Neural crest cell (in vitro differentiated cells): ENCODE results near the gene MFSD6L. TPM values are rescaled to one million over a fixed set of nuclear protein-coding genes. Genes with fewer than 3 reads are reported as not detected.

ENCODE experiments used
- DNase-seq: peaks from one replicate; pipeline ENCODE4 v3.0.0; 2021; ENCODE audit warnings: low read depth, mixed read lengths, low spot score
- H3K27ac Mint-ChIP-seq: one replicate; pipeline ENCODE4 v1.8.0; 2021; ENCODE audit warnings: mild to moderate bottlenecking, mixed read lengths; ENCODE audit not compliant: unreplicated experiment
- H3K27me3 Mint-ChIP-seq: 2 replicates; pipeline ENCODE4 v1.8.0; 2021; ENCODE audit warnings: low read depth, mild to moderate bottlenecking, mixed read lengths
- H3K36me3 Mint-ChIP-seq: 2 replicates; pipeline ENCODE4 v1.8.0; 2021; ENCODE audit warnings: low read depth, mild to moderate bottlenecking, mixed read lengths
- H3K4me1 Mint-ChIP-seq: 2 replicates; pipeline ENCODE4 v1.8.0; 2021; ENCODE audit warnings: mixed read lengths
- H3K4me3 Mint-ChIP-seq: one replicate; pipeline ENCODE4 v1.8.0; 2021; ENCODE audit warnings: mild to moderate bottlenecking, mixed read lengths
- H3K9me3 Mint-ChIP-seq: 2 replicates; pipeline ENCODE4 v1.8.0; 2021; ENCODE audit warnings: mixed read lengths
- CTCF ChIP-seq: fragments of 200-600 bp; sonication (generic); conservative IDR thresholded peaks from 2 replicates; pipeline ENCODE4 v1.5.0; 2021; ENCODE audit warnings: antibody characterized with exemption, mild to moderate bottlenecking
- total RNA-seq: library from RNA; stranded (reverse); gene quantifications from 2 replicates; pipeline ENCODE4 v1.2.1, GENCODE V29; 2021

Gene MFSD6L
- total RNA-seq, 1 donor from 2014 or later, result not detected

- Mint-ChIP-seq H3K36me3 (no peaks in the 10 kb centered on the region), H3K27me3 (no peaks in the 10 kb centered on the region), H3K27ac (no peak overlapping the region), H3K4me1 (no peaks in the 10 kb centered on the region), H3K4me3 (no peak overlapping the region), H3K9me3 (peaks cover 4% of the 10 kb centered on the region)
- TF ChIP-seq CTCF, result no peak
- no peak for DNase-seq
These were observed 22.9 kb downstream of the MFSD6L start for GRCh38 chr17:8776248-8776647.

GRCh38 chr17:8766731-8767130, 32.4 kb downstream of the MFSD6L start:
- Mint-ChIP-seq H3K36me3 (peaks cover 2% of the 10 kb centered on the region), H3K27ac (no peak overlapping the region), H3K4me3 (no peak overlapping the region), H3K4me1 (no peaks in the 10 kb centered on the region), H3K9me3 (peaks cover 2% of the 10 kb centered on the region), H3K27me3 (peaks cover 6% of the 10 kb centered on the region)
- no peak for TF ChIP-seq CTCF
- DNase-seq, result no peak

- peaks cover 10% of the 10 kb centered on the region for H3K27me3 Mint-ChIP-seq
- peaks cover 2% of the 10 kb centered on the region for H3K9me3 Mint-ChIP-seq
- no peaks in the 10 kb centered on the region for H3K4me1 Mint-ChIP-seq
- no peak overlapping the region for H3K27ac Mint-ChIP-seq
- no peak for TF ChIP-seq CTCF
- H3K4me3 Mint-ChIP-seq, result no peak overlapping the region
- no peak for DNase-seq
- peaks cover 2% of the 10 kb centered on the region for H3K36me3 Mint-ChIP-seq
These were observed 37.2 kb downstream of the MFSD6L start for GRCh38 chr17:8762012-8762411.

- H3K27ac Mint-ChIP-seq, result no peak within 1 kb of the TSS
- TF ChIP-seq CTCF, result no peak
- no peak for DNase-seq
These were observed 41.0 kb downstream of the MFSD6L start, which contains the start of gene SPDYE4 for GRCh38 chr17:8758137-8758596. Gene SPDYE4, minus strand, starts transcription at chr17:8758546. Its CDS starts 164 bp downstream, at chr17:8758382.

GRCh38 chr17:8757189-8757588, 42.0 kb downstream of the MFSD6L start:
- DNase-seq, result no peak
- H3K27ac Mint-ChIP-seq, result no peak overlapping the region
- TF ChIP-seq CTCF, result no peak
- peaks cover 2% of the 10 kb centered on the region for H3K36me3 Mint-ChIP-seq
- peaks cover 2% of the 10 kb centered on the region for H3K9me3 Mint-ChIP-seq
- no peaks in the 10 kb centered on the region for H3K4me1 Mint-ChIP-seq
- no peak overlapping the region for H3K4me3 Mint-ChIP-seq
- peaks cover 10% of the 10 kb centered on the region for H3K27me3 Mint-ChIP-seq

More at GRCh38 chr17:8758137-8758596, 41.0 kb downstream of the MFSD6L start, which contains the start of gene SPDYE4:
- Mint-ChIP-seq H3K36me3 (peaks cover 2% of the 10 kb centered on the region), H3K4me3 (no peak within 1 kb of the TSS), H3K27me3 (peaks cover 10% of the 10 kb centered on the region), H3K4me1 (no peaks in the 10 kb centered on the region), H3K9me3 (peaks cover 2% of the 10 kb centered on the region)
